ENCODE measurements around the gene PLEKHN1.

GRCh38 chr1:993379-993995 lies 27.2 kb downstream of the PLEKHN1 start:
- no peak for TF ChIP-seq POLR2A (IDR thresholded peaks at IDR 0.05; ENCODE audit: low read depth, low read length)
- TF ChIP-seq POLR2AphosphoS5 (IDR thresholded peaks at IDR 0.05; ENCODE audit: low read depth, low read length) = no peak
- no peak for TF ChIP-seq PAX5 (IDR thresholded peaks at IDR 0.05; ENCODE audit: insufficient read depth, low read length, severe bottlenecking)
